CD8-positive, alpha-beta memory T cell (primary cell): ENCODE results near the gene FHL3. TPM values are rescaled to one million over a fixed set of nuclear protein-coding genes. Genes with fewer than 3 reads are reported as not detected.
A peak's percentile ranks its signal among the peaks of the same experiment; 100 is the strongest.

Source experiments
- CTCF ChIA-PET: fragments of 350-600 bp; sonication (Branson Sonifier 250); formaldehyde crosslinking; loops from one replicate; lab custom pipeline; 2021; ENCODE audit warnings: antibody characterized with exemption; lab: Charles Lee
- POLR2A ChIA-PET: fragments of 350-600 bp; sonication (Branson Sonifier 250); formaldehyde crosslinking; loops from one replicate; lab custom pipeline; 2021; ENCODE audit warnings: antibody characterized with exemption; lab: Charles Lee
- DNase-seq, 5 donors: peaks; one replicate each; pipeline versions ENCODE4 v3.0.0 to v3.0.0-alpha.2; 2020 to 2022; ENCODE audit warnings: mixed read lengths in 1 of 5
- H3K27ac ChIP-seq: one replicate; pipeline ENCODE4 v1.7.0; 2013; ENCODE audit warnings: low read depth, mild to moderate bottlenecking, low read length, moderate library complexity
- H3K27me3 ChIP-seq: 2 replicates; pipeline ENCODE4 v1.7.0; 2013; ENCODE audit warnings: low read length, mild to moderate bottlenecking; ENCODE audit not compliant: insufficient read depth, poor library complexity, severe bottlenecking
- H3K36me3 ChIP-seq: 2 replicates; pipeline ENCODE4 v1.7.0; 2013; ENCODE audit warnings: mild to moderate bottlenecking, low read length, moderate library complexity; ENCODE audit not compliant: insufficient read depth
- H3K4me1 ChIP-seq: 2 replicates; pipeline ENCODE4 v1.7.0; 2013; ENCODE audit warnings: mild to moderate bottlenecking, low read length, moderate library complexity; ENCODE audit not compliant: insufficient read depth
- H3K4me3 ChIP-seq: 2 replicates; pipeline ENCODE4 v1.7.0; 2013; ENCODE audit warnings: mild to moderate bottlenecking, low read length
- H3K9me3 ChIP-seq: 2 replicates; pipeline ENCODE4 v1.7.0; 2013; ENCODE audit warnings: mild to moderate bottlenecking, low read length
- H3K27ac Mint-ChIP-seq, 8 donors: one replicate each; pipeline ENCODE4 v1.8.0; 2020 to 2021; ENCODE audit warnings: mixed read lengths in 8 of 8, mild to moderate bottlenecking in 6 of 8, inconsistent platforms in 3 of 8, moderate library complexity in 3 of 8
- H3K27me3 Mint-ChIP-seq, 2 donors: one replicate each; pipeline ENCODE4 v1.8.0; 2020 to 2021; ENCODE audit warnings: mixed read lengths in 2 of 2, mild to moderate bottlenecking in 1 of 2, moderate library complexity in 1 of 2
- H3K36me3 Mint-ChIP-seq, 3 donors: one replicate each; pipeline ENCODE4 v1.8.0; 2020 to 2021; ENCODE audit warnings: mixed read lengths in 3 of 3, inconsistent platforms in 1 of 3, mild to moderate bottlenecking in 1 of 3
- H3K4me1 Mint-ChIP-seq, 3 donors: one replicate each; pipeline ENCODE4 v1.8.0; 2020 to 2021; ENCODE audit warnings: mixed read lengths in 3 of 3, inconsistent platforms in 1 of 3, mild to moderate bottlenecking in 1 of 3
- H3K4me3 Mint-ChIP-seq, 7 donors: one replicate each; pipeline ENCODE4 v1.8.0; 2020 to 2021; ENCODE audit warnings: mixed read lengths in 7 of 7, mild to moderate bottlenecking in 6 of 7, moderate library complexity in 4 of 7, inconsistent platforms in 2 of 7
- H3K9me3 Mint-ChIP-seq, 5 donors: one replicate each; pipeline ENCODE4 v1.8.0; 2020 to 2022; ENCODE audit warnings: mixed read lengths in 5 of 5, mild to moderate bottlenecking in 3 of 5, moderate library complexity in 2 of 5, inconsistent platforms in 1 of 5
- polyA plus RNA-seq: library from polyadenylated mRNA; unstranded; fragments of 300-500 nt; fragmentation: Illumina TruSeq; gene quantifications from one replicate; pipeline ENCODE4 v1.2.3, GENCODE V29; 2021
- total RNA-seq, 2 experiments: library from RNA; stranded (reverse); gene quantifications; one replicate each; pipeline ENCODE4 v1.2.3, GENCODE V29; 2021

Gene FHL3
- total RNA-seq (10 to 100 TPM; 15.4 to 17.5 TPM), polyA plus RNA-seq (19.7 TPM)

DNA sequence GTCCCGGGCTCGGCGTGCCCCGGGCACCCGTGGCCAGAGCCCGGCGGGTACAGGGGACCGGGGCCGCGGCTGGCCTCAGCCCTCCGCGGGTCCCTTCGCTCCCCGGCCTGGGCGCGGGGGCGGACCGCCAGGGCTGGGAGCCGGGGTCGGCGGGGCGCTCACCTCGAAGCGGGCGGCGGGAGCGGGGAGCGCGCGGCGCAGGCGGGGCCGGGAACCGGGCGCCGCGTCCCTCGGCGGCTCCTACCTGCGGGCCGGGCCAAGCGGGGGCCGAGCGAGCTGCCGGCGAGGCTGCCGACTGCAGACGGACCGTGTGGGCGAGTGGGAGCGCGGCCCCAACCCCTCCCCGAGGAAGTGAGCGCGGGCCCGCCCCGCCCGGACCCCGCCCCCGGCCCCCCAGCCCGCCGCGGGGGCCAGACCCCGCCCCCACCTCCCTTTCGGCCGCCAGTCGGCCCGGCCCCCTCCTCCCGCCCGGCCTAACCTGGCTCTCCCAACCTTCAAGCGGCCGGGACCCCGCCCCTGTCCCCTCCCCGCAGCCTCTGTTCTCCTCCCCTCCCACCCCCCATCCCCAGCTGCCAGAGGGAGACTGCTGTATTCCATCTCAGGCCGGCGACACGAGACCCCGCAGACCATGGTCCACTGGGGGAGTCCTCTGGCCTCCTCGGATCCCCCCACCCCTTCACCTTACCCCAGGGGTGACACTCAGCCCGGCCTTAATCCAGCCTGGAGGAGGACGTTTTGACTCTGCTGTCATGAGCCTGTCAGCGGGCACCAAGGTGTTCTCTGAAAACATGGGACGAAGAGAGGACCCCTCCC lies at the start of gene FHL3:
FHL3 (minus strand) TSS at position 320 of the 813 bp plus-strand sequence. CDS start 6,102 bp downstream, outside the sequence.
- H3K27ac Mint-ChIP-seq = peak within 1 kb of the TSS; percentile 68 to 96 (median 85)

GRCh38 chr1:38053416-38054091 lies 48.2 kb upstream of the FHL3 start:
- Histone ChIP-seq H3K9me3 (no peaks in the 10 kb centered on the region), H3K4me3 (no peak overlapping the region), H3K27ac (no peak overlapping the region), H3K27me3 (no peaks in the 10 kb centered on the region), H3K36me3 (no peaks in the 10 kb centered on the region), H3K4me1 (no peaks in the 10 kb centered on the region)
- ChIA-PET POLR2A (no interaction called here), CTCF (no interaction called here)
- Mint-ChIP-seq H3K4me3 (no peak overlapping the region), H3K27me3 (peaks cover 4 to 8% of the 10 kb centered on the region in 2 donors), H3K9me3 (no peaks in the 10 kb centered on the region), H3K27ac (no peak overlapping the region), H3K36me3 (no peaks in the 10 kb centered on the region), H3K4me1 (peaks cover 8 to 17% (median 14%) of the 10 kb centered on the region in 3 donors)
- no peak for DNase-seq

More for the DNA sequence above, at the start of gene FHL3:
- peak within 1 kb of the TSS; percentile 61 for H3K4me3 ChIP-seq
- H3K4me1 Mint-ChIP-seq = peaks cover 37 to 51% (median 40%) of the 10 kb centered on the region in 3 donors
- peaks cover 0 to 11% of the 10 kb centered on the region in 2 donors for H3K27me3 Mint-ChIP-seq
- no peaks in the 10 kb centered on the region for H3K27me3 ChIP-seq
- no peaks in the 10 kb centered on the region for H3K36me3 Mint-ChIP-seq
- POLR2A ChIA-PET = no interaction called here
- H3K4me1 ChIP-seq = peaks cover 34% of the 10 kb centered on the region
- CTCF ChIA-PET = no interaction called here
- peak within 1 kb of the TSS; percentile 72 to 93 (median 86) for H3K4me3 Mint-ChIP-seq
- peak within 1 kb of the TSS; percentile 75 for H3K27ac ChIP-seq
- H3K9me3 ChIP-seq = no peaks in the 10 kb centered on the region
- peak in 3 of 5 donors; percentile 41 to 57 (median 57) for DNase-seq
- H3K9me3 Mint-ChIP-seq = no peaks in the 10 kb centered on the region
- H3K36me3 ChIP-seq = no peaks in the 10 kb centered on the region

- ChIA-PET POLR2A (no interaction called here), CTCF (no interaction called here)
- no peaks in the 10 kb centered on the region for H3K9me3 ChIP-seq
- Mint-ChIP-seq H3K9me3 (no peaks in the 10 kb centered on the region), H3K4me3 (peak overlapping the region in 2 of 7 donors; percentile 15 to 20), H3K4me1 (peaks cover 10 to 17% (median 14%) of the 10 kb centered on the region in 3 donors), H3K27ac (peak overlapping the region in 4 of 8 donors; percentile 23 to 76 (median 40)), H3K36me3 (no peaks in the 10 kb centered on the region), H3K27me3 (peaks cover 0 to 13% of the 10 kb centered on the region in 2 donors)
- no peak overlapping the region for H3K27ac ChIP-seq
- H3K4me1 ChIP-seq = no peaks in the 10 kb centered on the region
- DNase-seq = peak in 4 of 5 donors; percentile 14 to 65 (median 17)
- no peaks in the 10 kb centered on the region for H3K36me3 ChIP-seq
- no peak overlapping the region for H3K4me3 ChIP-seq
- H3K27me3 ChIP-seq = no peaks in the 10 kb centered on the region
These were observed 47.6 kb upstream of the FHL3 start for GRCh38 chr1:38052750-38053415.

GRCh38 chr1:38051079-38051543 lies 45.8 kb upstream of the FHL3 start:
- ChIA-PET CTCF (no interaction called here), POLR2A (no interaction called here)
- no peaks in the 10 kb centered on the region for H3K27me3 ChIP-seq
- no peaks in the 10 kb centered on the region for H3K36me3 ChIP-seq
- H3K4me3 Mint-ChIP-seq = no peak overlapping the region
- H3K4me1 Mint-ChIP-seq = peaks cover 10 to 20% (median 14%) of the 10 kb centered on the region in 3 donors
- DNase-seq = no peak
- peaks cover 0 to 13% of the 10 kb centered on the region in 2 donors for H3K27me3 Mint-ChIP-seq
- no peaks in the 10 kb centered on the region for H3K9me3 Mint-ChIP-seq
- no peaks in the 10 kb centered on the region for H3K9me3 ChIP-seq
- H3K36me3 Mint-ChIP-seq = no peaks in the 10 kb centered on the region
- H3K4me1 ChIP-seq = no peaks in the 10 kb centered on the region
- peak overlapping the region in 1 of 8 donors; percentile 38 for H3K27ac Mint-ChIP-seq
- H3K27ac ChIP-seq = no peak overlapping the region
- no peak overlapping the region for H3K4me3 ChIP-seq

DNA sequence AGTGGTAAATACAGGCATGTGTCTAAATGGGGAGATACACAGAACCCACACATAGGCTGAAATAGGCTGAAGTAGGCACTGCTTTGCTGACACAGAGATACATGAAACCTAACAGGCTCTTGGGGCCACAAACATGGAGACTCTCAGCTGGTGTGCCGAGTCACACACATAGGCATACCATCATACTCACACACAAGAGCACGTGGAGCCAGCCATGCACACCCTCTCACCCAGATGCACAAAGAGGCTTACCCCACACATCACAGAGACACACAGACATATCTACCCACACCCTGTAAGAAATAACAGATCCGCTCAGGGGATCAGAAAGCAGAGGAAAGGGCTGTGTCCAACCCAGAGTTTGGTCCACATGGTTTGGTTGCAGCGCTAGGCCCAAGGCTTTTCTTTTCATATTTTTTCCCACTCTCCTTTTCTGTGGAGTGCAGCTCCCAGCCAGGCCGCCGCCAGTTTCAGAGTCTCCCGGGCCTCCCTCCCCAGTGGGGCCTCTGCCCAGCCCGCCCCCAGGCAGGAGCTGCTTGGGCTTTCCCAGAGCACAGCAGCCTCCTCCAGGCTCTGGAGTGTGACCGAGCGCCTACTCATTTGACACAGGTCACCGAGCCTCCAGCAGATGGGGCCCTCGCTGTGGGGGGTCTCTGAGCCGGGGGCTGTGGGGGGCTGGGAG lies 45.2 kb upstream of the FHL3 start:
- POLR2A ChIA-PET = no interaction called here
- Mint-ChIP-seq H3K9me3 (no peaks in the 10 kb centered on the region), H3K27ac (peak overlapping the region in 2 of 8 donors; percentile 37 to 60), H3K4me3 (peak overlapping the region in 1 of 7 donors; percentile 34), H3K27me3 (peaks cover 0 to 12% of the 10 kb centered on the region in 2 donors), H3K36me3 (no peaks in the 10 kb centered on the region), H3K4me1 (peaks cover 11 to 21% (median 14%) of the 10 kb centered on the region in 3 donors)
- Histone ChIP-seq H3K36me3 (no peaks in the 10 kb centered on the region), H3K9me3 (no peaks in the 10 kb centered on the region), H3K4me3 (no peak overlapping the region), H3K4me1 (no peaks in the 10 kb centered on the region), H3K27me3 (peaks cover 2% of the 10 kb centered on the region), H3K27ac (no peak overlapping the region)
- CTCF ChIA-PET = no interaction called here
- DNase-seq = no peak

GRCh38 chr1:38047603-38048141 lies 42.4 kb upstream of the FHL3 start:
- Mint-ChIP-seq H3K36me3 (no peaks in the 10 kb centered on the region), H3K27me3 (peaks cover 19 to 24% of the 10 kb centered on the region in 2 donors), H3K9me3 (no peaks in the 10 kb centered on the region), H3K4me3 (peak overlapping the region; percentile 66 to 86 (median 77)), H3K27ac (no peak overlapping the region), H3K4me1 (peaks cover 13 to 28% (median 17%) of the 10 kb centered on the region in 3 donors)
- H3K9me3 ChIP-seq = no peaks in the 10 kb centered on the region
- ChIA-PET POLR2A (no interaction called here), CTCF (interaction anchor here (0.8 to 1.2 kb wide), 3 partner anchors 9 to 21 kb away, joined by 3 read pairs; no protein-coding TSS in a partner anchor)
- peaks cover 11% of the 10 kb centered on the region for H3K4me1 ChIP-seq
- no peaks in the 10 kb centered on the region for H3K36me3 ChIP-seq
- no peak overlapping the region for H3K4me3 ChIP-seq
- H3K27me3 ChIP-seq = peaks cover 25% of the 10 kb centered on the region
- DNase-seq = no peak
- no peak overlapping the region for H3K27ac ChIP-seq

DNA sequence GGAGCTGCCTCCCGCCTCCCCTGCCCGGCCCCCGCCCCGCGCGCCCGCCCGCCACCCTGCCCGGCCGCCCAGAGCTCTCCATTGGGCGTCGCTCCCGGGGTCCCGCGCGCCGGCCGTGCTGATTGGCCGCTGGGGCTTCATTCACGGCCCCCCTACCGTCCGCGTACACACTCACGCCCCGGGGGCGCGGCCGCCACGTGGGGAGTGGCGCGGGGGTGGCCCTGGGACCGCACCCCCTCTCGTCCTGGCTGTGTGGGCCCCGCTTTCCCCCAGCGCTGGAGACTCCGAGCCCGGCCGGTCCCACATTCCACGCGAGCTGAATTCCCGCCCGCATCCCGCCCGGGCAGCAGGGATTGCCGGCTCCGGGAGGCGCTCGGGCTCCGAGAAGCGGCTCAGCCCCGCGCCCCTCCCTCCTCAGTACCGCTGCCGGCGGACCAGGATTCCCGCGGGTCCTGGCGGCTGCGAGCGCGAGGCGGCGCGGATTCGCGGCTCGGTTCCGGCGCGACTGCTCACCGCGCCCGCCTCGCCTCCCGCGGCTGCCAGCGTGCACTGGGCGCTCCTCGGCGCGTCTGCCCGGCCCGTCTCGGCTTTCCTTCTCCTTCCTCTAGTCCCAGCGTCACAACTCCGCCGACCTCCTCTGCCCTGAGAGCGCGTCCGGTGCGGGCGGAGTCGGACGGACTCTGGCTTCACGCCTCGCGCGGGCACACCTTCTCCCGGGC lies 41.7 kb upstream of the FHL3 start:
- Histone ChIP-seq H3K27me3 (peaks cover 30% of the 10 kb centered on the region), H3K9me3 (no peaks in the 10 kb centered on the region), H3K4me1 (peaks cover 11% of the 10 kb centered on the region), H3K4me3 (peak overlapping the region; percentile 26), H3K27ac (no peak overlapping the region), H3K36me3 (no peaks in the 10 kb centered on the region)
- H3K4me1 Mint-ChIP-seq = peaks cover 11 to 22% (median 11%) of the 10 kb centered on the region in 3 donors
- H3K27me3 Mint-ChIP-seq = peaks cover 25 to 29% of the 10 kb centered on the region in 2 donors
- POLR2A ChIA-PET = interaction anchor here (0.9 kb wide), 1 partner anchor 17 kb away, joined by 3 read pairs; no protein-coding TSS in a partner anchor
- peak; percentile 61 to 81 (median 75) for DNase-seq
- no peaks in the 10 kb centered on the region for H3K36me3 Mint-ChIP-seq
- H3K4me3 Mint-ChIP-seq = peak overlapping the region; percentile 66 to 86 (median 77)
- H3K27ac Mint-ChIP-seq = no peak overlapping the region
- no peaks in the 10 kb centered on the region for H3K9me3 Mint-ChIP-seq
- CTCF ChIA-PET = no interaction called here
